ENCODE measurements around the gene AKAP13.

AKAP13 gene

DNA sequence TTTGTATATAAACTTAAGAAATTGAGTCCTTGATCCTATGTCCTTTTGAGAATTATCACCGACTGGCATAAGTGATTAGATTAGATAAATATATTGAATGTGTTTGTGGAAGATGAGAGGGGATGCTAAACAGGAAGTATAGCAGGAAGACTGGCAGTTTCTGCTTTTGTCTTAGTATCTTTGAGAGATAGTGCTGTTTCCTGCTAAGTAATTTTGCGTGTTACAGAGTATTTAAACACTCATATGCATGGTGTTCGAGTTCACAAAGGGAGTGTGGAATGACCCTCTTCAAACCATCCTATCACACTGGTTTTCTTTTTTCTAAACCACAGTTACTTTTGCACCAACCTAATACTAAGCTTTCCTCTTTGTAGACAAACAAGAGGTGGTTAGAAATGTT lies 308.3 kb downstream of the AKAP13 start:
- DNase-seq: no peak

GRCh38 chr15:85689729-85690128 lies 309.3 kb downstream of the AKAP13 start:
- peak; percentile 48 for DNase-seq

- DNase-seq: no peak
These were observed 310.3 kb downstream of the AKAP13 start for GRCh38 chr15:85690561-85691231.

- no peak for DNase-seq
These were observed 311.2 kb downstream of the AKAP13 start for GRCh38 chr15:85691350-85692240.

- DNase-seq: no peak
These were observed 311.9 kb downstream of the AKAP13 start for GRCh38 chr15:85692321-85692720.

- no peak for DNase-seq
These were observed 312.5 kb downstream of the AKAP13 start for GRCh38 chr15:85692873-85693272.

DNA sequence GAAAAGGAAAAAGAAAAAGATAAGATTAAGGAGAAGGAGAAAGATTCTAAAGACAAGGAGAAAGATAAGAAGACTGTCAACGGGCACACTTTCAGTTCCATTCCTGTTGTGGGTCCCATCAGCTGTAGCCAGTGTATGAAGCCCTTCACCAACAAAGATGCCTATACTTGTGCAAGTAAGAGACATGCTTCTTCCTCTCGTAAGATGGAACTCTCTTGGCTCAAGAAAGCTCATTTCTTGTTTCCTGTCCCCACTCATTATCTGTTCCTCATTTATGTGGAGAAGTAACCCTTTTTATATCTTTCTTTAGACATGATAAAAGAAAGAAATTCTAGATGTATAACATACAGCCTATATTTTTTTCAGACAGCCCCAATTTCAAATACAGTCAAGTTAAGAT lies 312.9 kb downstream of the AKAP13 start:
- no peak for DNase-seq

DNA sequence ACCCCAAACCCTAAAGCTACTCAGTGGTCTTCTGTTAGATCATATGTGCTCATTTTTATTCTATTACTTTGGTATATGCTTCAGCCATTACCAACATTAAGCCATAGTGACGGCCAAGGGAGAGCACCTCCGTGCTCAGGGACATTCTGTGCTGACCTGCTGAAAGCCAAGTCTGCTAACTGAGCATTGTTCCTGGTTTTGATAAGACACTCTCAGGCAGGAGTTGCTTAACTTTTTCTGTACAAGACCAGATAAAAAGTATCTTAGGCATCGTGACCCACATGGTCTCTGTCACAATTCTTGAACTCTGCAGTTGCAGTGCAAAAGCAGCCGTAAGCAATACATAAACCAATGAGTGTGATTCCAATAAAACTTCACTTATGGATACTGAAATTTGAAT lies 313.7 kb downstream of the AKAP13 start:
- no peak for DNase-seq

- no peak for DNase-seq
These were observed 320.4 kb downstream of the AKAP13 start for GRCh38 chr15:85700767-85701166.

DNA sequence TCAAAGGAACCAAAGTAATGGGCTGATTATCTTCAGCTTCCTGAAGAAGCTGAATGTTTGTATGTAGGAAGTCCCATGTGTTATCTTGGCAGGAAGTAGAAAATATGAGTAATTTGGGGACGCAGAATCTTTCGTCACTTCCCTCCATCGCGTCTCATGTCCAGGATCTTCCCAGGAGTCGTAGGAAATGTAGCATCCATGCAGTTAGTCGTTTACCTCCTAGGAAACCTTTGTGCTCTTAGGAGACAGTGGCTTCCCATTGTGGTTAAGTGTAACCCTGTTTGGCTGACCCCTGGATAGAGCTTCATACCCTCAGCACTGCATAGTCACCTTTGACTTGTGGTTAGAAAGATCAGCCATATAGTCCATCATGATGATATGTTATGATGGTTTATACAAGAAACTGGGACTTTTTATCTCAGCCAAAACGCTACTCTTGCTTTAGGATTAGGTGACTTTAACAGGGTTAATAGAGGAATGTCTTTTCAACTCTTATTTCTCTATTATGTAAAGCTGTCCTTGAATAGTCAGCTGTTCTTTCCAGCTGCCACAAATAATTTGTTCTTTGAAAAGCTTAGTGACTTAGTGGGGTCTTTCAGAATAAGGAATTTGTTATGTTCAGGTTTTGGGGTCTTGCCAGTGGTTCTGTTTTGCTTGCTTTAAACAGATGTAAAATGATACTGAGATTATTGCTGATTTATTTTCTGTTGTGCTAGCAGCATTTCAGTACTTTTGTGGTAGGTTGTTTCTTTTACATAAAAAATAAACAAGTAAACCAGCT lies 322.1 kb downstream of the AKAP13 start:
- no peak for DNase-seq

DNA sequence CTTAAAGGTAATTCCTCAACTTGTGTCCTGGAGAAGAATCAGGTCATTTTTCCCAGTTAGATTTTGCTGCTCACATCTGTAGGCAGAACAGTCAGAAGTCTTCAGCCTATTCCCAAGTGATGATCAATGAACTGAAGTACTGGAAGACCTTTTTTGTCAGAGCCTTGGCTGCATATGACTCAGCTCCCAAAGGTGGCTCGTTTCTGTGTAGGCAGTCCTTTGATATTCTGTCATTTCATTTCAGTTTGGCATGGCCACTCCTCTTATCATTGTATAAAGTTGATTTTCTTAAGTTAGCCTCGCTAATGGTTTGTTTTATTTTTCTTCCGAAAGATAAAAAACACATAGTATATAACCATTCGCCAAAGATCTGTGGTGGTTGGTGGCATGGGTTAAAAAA lies 323.7 kb downstream of the AKAP13 start:
- no peak for DNase-seq

- no peak for DNase-seq
These were observed 324.5 kb downstream of the AKAP13 start for GRCh38 chr15:85704720-85705429.

- DNase-seq: peak; percentile 34
These were observed 326.5 kb downstream of the AKAP13 start for GRCh38 chr15:85706779-85707518.

- no peak for DNase-seq
These were observed 327.3 kb downstream of the AKAP13 start for GRCh38 chr15:85707519-85708338.

GRCh38 chr15:85708402-85708941 lies 328.1 kb downstream of the AKAP13 start:
- DNase-seq: no peak

DNA sequence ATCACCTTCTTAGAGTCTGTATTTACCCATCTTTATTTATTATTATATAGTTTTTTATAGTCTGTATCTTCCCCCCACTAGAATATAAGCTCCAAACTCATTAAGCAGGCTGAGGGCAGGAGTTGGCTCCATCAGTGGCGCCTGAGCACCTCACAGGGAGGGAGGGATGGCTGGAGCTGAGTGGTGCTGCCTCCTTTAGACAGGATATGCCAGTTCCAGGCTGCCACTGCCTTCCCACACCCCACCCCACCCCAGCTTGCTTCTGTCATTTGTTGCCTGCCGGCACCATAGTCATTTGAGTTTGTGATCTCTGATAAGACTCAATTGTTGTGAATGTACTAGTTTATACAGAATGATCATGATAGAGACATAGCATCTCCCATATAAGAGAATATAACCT lies 328.8 kb downstream of the AKAP13 start:
- DNase-seq: no peak

DNA sequence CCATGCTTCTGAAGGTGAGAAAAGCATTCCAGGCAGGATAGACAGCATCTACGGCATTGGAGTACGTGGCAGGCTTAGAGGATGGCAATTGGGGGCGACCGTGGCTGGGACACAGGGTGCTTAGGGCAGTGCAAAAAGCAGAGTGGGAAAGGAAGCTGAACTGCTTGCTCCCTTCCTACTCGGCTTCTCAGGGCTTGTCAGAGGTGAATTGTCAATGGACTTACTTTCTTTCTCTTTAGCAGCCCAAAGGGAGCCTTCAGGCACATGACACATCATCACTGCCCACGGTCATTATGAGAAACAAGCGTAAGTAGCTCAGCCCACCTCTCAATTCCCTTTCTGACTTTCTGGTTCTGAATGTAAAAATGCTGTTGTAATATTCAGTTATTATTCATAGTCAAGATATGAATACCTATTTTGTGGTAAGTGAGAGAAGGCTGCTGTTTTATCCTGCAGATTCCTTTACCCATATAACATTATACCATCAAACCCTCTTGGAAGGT lies 330.0 kb downstream of the AKAP13 start:
- no peak for DNase-seq

- no peak for DNase-seq
These were observed 331.3 kb downstream of the AKAP13 start for GRCh38 chr15:85711580-85712192.

GRCh38 chr15:85716261-85716660 lies 335.9 kb downstream of the AKAP13 start:
- no peak for DNase-seq

GRCh38 chr15:85717212-85717611 lies 336.8 kb downstream of the AKAP13 start:
- no peak for DNase-seq
